ENCODE data around the gene PGLYRP1.

GRCh38 chr19:46063201-46063600, 40.3 kb upstream of the PGLYRP1 start:
- TF ChIP-seq, protein P1, sequence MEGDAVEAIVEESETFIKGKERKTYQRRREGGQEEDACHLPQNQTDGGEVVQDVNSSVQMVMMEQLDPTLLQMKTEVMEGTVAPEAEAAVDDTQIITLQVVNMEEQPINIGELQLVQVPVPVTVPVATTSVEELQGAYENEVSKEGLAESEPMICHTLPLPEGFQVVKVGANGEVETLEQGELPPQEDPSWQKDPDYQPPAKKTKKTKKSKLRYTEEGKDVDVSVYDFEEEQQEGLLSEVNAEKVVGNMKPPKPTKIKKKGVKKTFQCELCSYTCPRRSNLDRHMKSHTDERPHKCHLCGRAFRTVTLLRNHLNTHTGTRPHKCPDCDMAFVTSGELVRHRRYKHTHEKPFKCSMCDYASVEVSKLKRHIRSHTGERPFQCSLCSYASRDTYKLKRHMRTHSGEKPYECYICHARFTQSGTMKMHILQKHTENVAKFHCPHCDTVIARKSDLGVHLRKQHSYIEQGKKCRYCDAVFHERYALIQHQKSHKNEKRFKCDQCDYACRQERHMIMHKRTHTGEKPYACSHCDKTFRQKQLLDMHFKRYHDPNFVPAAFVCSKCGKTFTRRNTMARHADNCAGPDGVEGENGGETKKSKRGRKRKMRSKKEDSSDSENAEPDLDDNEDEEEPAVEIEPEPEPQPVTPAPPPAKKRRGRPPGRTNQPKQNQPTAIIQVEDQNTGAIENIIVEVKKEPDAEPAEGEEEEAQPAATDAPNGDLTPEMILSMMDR (IDR thresholded peaks at IDR 0.05 in 4 of 5, conservative IDR thresholded peaks at IDR 0.05 in 1 of 5): no peak
- no peak for TF ChIP-seq POLR2A (IDR thresholded peaks at IDR 0.05)
